Measurements from ENCODE around the gene S1PR5. TPM values are rescaled to one million over a fixed set of nuclear protein-coding genes. Genes with fewer than 3 reads are reported as not detected.

Gene S1PR5
- total and polyA plus RNA-seq, 2 experiments from 2014 or later: 4.6 to 8.0 TPM

GRCh38 chr19:10562609-10563008, 45.4 kb upstream of the S1PR5 start (continued):
- no peak for TF ChIP-seq REST (IDR thresholded peaks at IDR 0.05; ENCODE audit: unreplicated experiment)
- TF ChIP-seq EZH2 (IDR thresholded peaks at IDR 0.05; ENCODE audit: low read depth, unreplicated experiment): no peak
- no peak for TF ChIP-seq CREB1 (CRISPR knock-in tag; IDR thresholded peaks at IDR 0.05; ENCODE audit: low read depth)
- TF ChIP-seq ETS1 (IDR thresholded peaks at IDR 0.05): no peak
- TF ChIP-seq NANOG (IDR thresholded peaks at IDR 0.05; ENCODE audit: borderline replicate concordance): no peak

- Histone ChIP-seq H3F3A (replicated peaks; ENCODE audit: low read depth) (peaks cover 15% of the 10 kb centered on the region), H3K79me2 (replicated peaks; ENCODE audit: insufficient read depth) (peaks cover 12% of the 10 kb centered on the region), H3K4me2 (no peak overlapping the region), H3K4me3 (no peak overlapping the region), H4K20me1 (replicated peaks; ENCODE audit: insufficient read depth) (peaks cover 5% of the 10 kb centered on the region), H3K36me3 (ENCODE audit: insufficient read depth) (0 out of 2 replicates have a peak, but pooled peaks cover 20% of the 10 kb centered on the region), H3K4me1 (ENCODE audit: insufficient read depth) (peaks cover 6% of the 10 kb centered on the region), H3K9me2 (ENCODE audit: insufficient read depth) (no peaks in the 10 kb centered on the region), H2AFZ (no peak overlapping the region), H3K27me3 (ENCODE audit: insufficient read depth) (no peaks in the 10 kb centered on the region), H3K27ac (ENCODE audit: low read depth) (no peak overlapping the region)
- ATAC-seq: no peak
- peaks cover 6% of the 10 kb centered on the region for H3K27me3 Mint-ChIP-seq (ENCODE audit: insufficient read depth, low read depth, poor library complexity)
- no peak overlapping the region for H3K4me3 Mint-ChIP-seq
- no peaks in the 10 kb centered on the region for H3K9me3 Mint-ChIP-seq
- no peak for DNase-seq (ENCODE audit: low spot score)
- H3K27ac Mint-ChIP-seq: no peak overlapping the region
- peaks cover 8% of the 10 kb centered on the region for H3K4me1 Mint-ChIP-seq
- peaks cover 71% of the 10 kb centered on the region for H3K36me3 Mint-ChIP-seq (ENCODE audit: low read depth)
- TF ChIP-seq ETS1 (IDR thresholded peaks at IDR 0.05) (no peak), CREB1 (CRISPR knock-in tag; IDR thresholded peaks at IDR 0.05; ENCODE audit: low read depth) (no peak), JUNB (IDR thresholded peaks at IDR 0.05; ENCODE audit: unreplicated experiment) (no peak), REST (IDR thresholded peaks at IDR 0.05; ENCODE audit: unreplicated experiment) (no peak), EZH2phosphoT487 (IDR thresholded peaks at IDR 0.05; ENCODE audit: unreplicated experiment) (no peak), ZNF462 (CRISPR knock-in tag; IDR thresholded peaks at IDR 0.05) (no peak), NANOG (IDR thresholded peaks at IDR 0.05; ENCODE audit: borderline replicate concordance) (no peak)
Observed at GRCh38 chr19:10560154-10560553, 42.9 kb upstream of the S1PR5 start.
